Inflammatory macrophage treated with lipopolysaccharide for 1 hour (primary cell): ENCODE results near the gene POFUT1.
"Not testable (repeated sequence)": the region's sequence is repeated elsewhere in the genome, so short reads cannot be mapped to it uniquely, and the experiment has no call there.

Source experiments
- DNase-seq, 2 donors: peaks; one replicate each; pipeline ENCODE4 v3.0.0-alpha.2; 2020 to 2022

POFUT1 gene

GRCh38 chr20:32189691-32190615 is 17.7 kb upstream of the POFUT1 start:
- peak; percentile 42 to 49 for DNase-seq

GRCh38 chr20:32190616-32191415 is 16.9 kb upstream of the POFUT1 start:
- no peak for DNase-seq

GRCh38 chr20:32191422-32191821 is 16.3 kb upstream of the POFUT1 start:
- no peak for DNase-seq

GRCh38 chr20:32191873-32192272 is 15.8 kb upstream of the POFUT1 start:
- peak in 1 of 2 donors; percentile 60 for DNase-seq

- DNase-seq: no peak
Measured at GRCh38 chr20:32192698-32193097, 15.0 kb upstream of the POFUT1 start.

GRCh38 chr20:32193336-32193735 is 14.3 kb upstream of the POFUT1 start:
- DNase-seq: not testable (repeated sequence)

GRCh38 chr20:32193996-32194395 is 13.7 kb upstream of the POFUT1 start:
- no peak for DNase-seq

GRCh38 chr20:32195581-32195980 is 12.1 kb upstream of the POFUT1 start:
- no peak for DNase-seq

GRCh38 chr20:32196613-32197012 is 11.1 kb upstream of the POFUT1 start:
- not testable (repeated sequence) for DNase-seq

- DNase-seq: not testable (repeated sequence)
Measured at GRCh38 chr20:32197136-32197535, 10.5 kb upstream of the POFUT1 start.

- no peak for DNase-seq
Measured at GRCh38 chr20:32199006-32199405, 8.7 kb upstream of the POFUT1 start.

- DNase-seq: no peak
Measured at GRCh38 chr20:32201296-32201976, 6.2 kb upstream of the POFUT1 start.

- DNase-seq: peak; percentile 39 to 56
Measured at GRCh38 chr20:32201977-32202363, 5.7 kb upstream of the POFUT1 start.

GRCh38 chr20:32203356-32204204 is 4.1 kb upstream of the POFUT1 start:
- peak; percentile 29 to 72 for DNase-seq

- peak; percentile 69 to 83 for DNase-seq
Measured at GRCh38 chr20:32204205-32205109, 3.2 kb upstream of the POFUT1 start.

- DNase-seq: peak; percentile 90
Measured at GRCh38 chr20:32205110-32205842, 2.4 kb upstream of the POFUT1 start.

GRCh38 chr20:32205843-32206759 is 1.6 kb upstream of the POFUT1 start:
- peak in 1 of 2 donors; percentile 27 for DNase-seq

- DNase-seq: peak; percentile 38 to 54
Measured at GRCh38 chr20:32206760-32207625, 687 bp upstream of the POFUT1 start.
